ENCODE measurements around the gene NTNG2. TPM values are rescaled to one million over a fixed set of nuclear protein-coding genes. Genes with fewer than 3 reads are reported as not detected.

NTNG2 gene
- total RNA-seq, 1 donor from 2014 or later, result 4.0 TPM

GRCh38 chr9:132175431-132175830, 13.6 kb downstream of the NTNG2 start:
- Mint-ChIP-seq H3K9me3 (no peaks in the 10 kb centered on the region), H3K27ac (no peak overlapping the region), H3K36me3 (no peaks in the 10 kb centered on the region), H3K4me3 (no peak overlapping the region), H3K27me3 (peaks cover 51% of the 10 kb centered on the region), H3K4me1 (ENCODE audit: unreplicated experiment) (peaks cover 6% of the 10 kb centered on the region)
- DNase-seq (ENCODE audit: extremely low spot score, unreplicated experiment), result no peak
- TF ChIP-seq CTCF (conservative IDR thresholded peaks at IDR 0.05), result no peak

- Mint-ChIP-seq H3K27ac (no peak overlapping the region), H3K27me3 (peaks cover 50% of the 10 kb centered on the region), H3K9me3 (no peaks in the 10 kb centered on the region), H3K4me3 (no peak overlapping the region), H3K36me3 (no peaks in the 10 kb centered on the region), H3K4me1 (ENCODE audit: unreplicated experiment) (peaks cover 6% of the 10 kb centered on the region)
- no peak for TF ChIP-seq CTCF (conservative IDR thresholded peaks at IDR 0.05)
- no peak for DNase-seq (ENCODE audit: extremely low spot score, unreplicated experiment)
These were observed 14.5 kb downstream of the NTNG2 start for GRCh38 chr9:132176338-132176737.

- no peak for DNase-seq (ENCODE audit: extremely low spot score, unreplicated experiment)
- no peak for TF ChIP-seq CTCF (conservative IDR thresholded peaks at IDR 0.05)
- H3K4me1 Mint-ChIP-seq (ENCODE audit: unreplicated experiment), result peaks cover 21% of the 10 kb centered on the region
- no peaks in the 10 kb centered on the region for H3K9me3 Mint-ChIP-seq
- no peaks in the 10 kb centered on the region for H3K36me3 Mint-ChIP-seq
- H3K4me3 Mint-ChIP-seq, result no peak overlapping the region
- H3K27me3 Mint-ChIP-seq, result peaks cover 59% of the 10 kb centered on the region
- H3K27ac Mint-ChIP-seq, result no peak overlapping the region
These were observed 20.0 kb downstream of the NTNG2 start for GRCh38 chr9:132181796-132182313.

GRCh38 chr9:132182314-132183091, 20.6 kb downstream of the NTNG2 start:
- DNase-seq (ENCODE audit: extremely low spot score, unreplicated experiment), result no peak
- peaks cover 59% of the 10 kb centered on the region for H3K27me3 Mint-ChIP-seq

GRCh38 chr9:132183134-132183533, 21.3 kb downstream of the NTNG2 start:
- peaks cover 27% of the 10 kb centered on the region for H3K4me1 Mint-ChIP-seq (ENCODE audit: unreplicated experiment)
- H3K9me3 Mint-ChIP-seq, result no peaks in the 10 kb centered on the region
- no peaks in the 10 kb centered on the region for H3K36me3 Mint-ChIP-seq

More at GRCh38 chr9:132182314-132183091, 20.6 kb downstream of the NTNG2 start:
- Mint-ChIP-seq H3K27ac (no peak overlapping the region), H3K4me1 (ENCODE audit: unreplicated experiment) (peaks cover 26% of the 10 kb centered on the region), H3K9me3 (no peaks in the 10 kb centered on the region), H3K36me3 (no peaks in the 10 kb centered on the region), H3K4me3 (no peak overlapping the region)
- TF ChIP-seq CTCF (conservative IDR thresholded peaks at IDR 0.05), result peak; percentile 43

More at GRCh38 chr9:132183134-132183533, 21.3 kb downstream of the NTNG2 start:
- Mint-ChIP-seq H3K4me3 (no peak overlapping the region), H3K27ac (no peak overlapping the region), H3K27me3 (peaks cover 60% of the 10 kb centered on the region)
- no peak for DNase-seq (ENCODE audit: extremely low spot score, unreplicated experiment)
- TF ChIP-seq CTCF (conservative IDR thresholded peaks at IDR 0.05), result no peak

Data from type B pancreatic cell (in vitro differentiated cells).